ENCODE results near the gene DARS2.

DARS2 gene

GRCh38 chr1:173886746-173887611 is 62.5 kb downstream of the DARS2 start:
- DNase-seq (ENCODE audit: low read depth, low spot score) = no peak

- DNase-seq (ENCODE audit: low read depth, low spot score) = no peak
Measured at GRCh38 chr1:173887627-173888026, 63.2 kb downstream of the DARS2 start.

- DNase-seq (ENCODE audit: low read depth, low spot score) = no peak
Measured at GRCh38 chr1:173888749-173889148, 64.3 kb downstream of the DARS2 start.

- no peak for DNase-seq (ENCODE audit: low read depth, low spot score)
Measured at GRCh38 chr1:173889885-173890284, 65.4 kb downstream of the DARS2 start.

- no peak for DNase-seq (ENCODE audit: low read depth, low spot score)
Measured at GRCh38 chr1:173893611-173894010, 69.1 kb downstream of the DARS2 start.

- DNase-seq (ENCODE audit: low read depth, low spot score) = no peak
Measured at GRCh38 chr1:173894189-173894588, 69.7 kb downstream of the DARS2 start.

GRCh38 chr1:173900427-173900826 is 76.0 kb downstream of the DARS2 start:
- no peak for DNase-seq (ENCODE audit: low read depth, low spot score)

DNA sequence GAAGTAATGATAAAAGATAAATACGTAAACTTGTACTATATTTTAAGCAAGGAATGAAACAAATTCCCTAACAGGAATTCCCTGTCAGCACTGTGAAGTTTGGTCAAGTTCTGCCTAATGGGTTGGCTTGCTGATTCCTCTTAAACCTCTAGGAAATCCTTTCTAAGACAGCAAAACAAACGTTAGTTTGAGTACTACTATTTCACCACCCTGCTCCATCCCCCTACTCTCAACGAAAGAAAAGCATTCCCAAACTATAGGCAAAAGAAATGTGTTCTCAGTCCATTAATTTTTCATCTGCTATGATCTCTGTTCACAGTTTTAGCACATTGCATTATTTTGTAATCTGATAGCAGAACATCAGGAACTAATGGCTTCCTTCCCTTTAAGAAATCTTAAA is 76.5 kb downstream of the DARS2 start:
- DNase-seq (ENCODE audit: low read depth, low spot score) = no peak

GRCh38 chr1:173903827-173904531 is 79.5 kb downstream of the DARS2 start:
- DNase-seq (ENCODE audit: low read depth, low spot score) = no peak

Data from ELF-1 (cell line).